PC-9 (cell line): ENCODE results near the gene DNAJC3. TPM values are rescaled to one million over a fixed set of nuclear protein-coding genes. Genes with fewer than 3 reads are reported as not detected.

Source experiments
- BruUV-seq: library from RNA; stranded (reverse); fragments of 400-500 nt; replicated peaks from 2 replicates; lab custom pipeline; 2021; lab: Mats Ljungman, UMichigan
- CTCF ChIA-PET: fragments of 300-600 bp; sonication (Branson Sonifier 250); formaldehyde crosslinking; loops from one replicate; lab custom pipeline; 2022; ENCODE audit warnings: antibody characterized with exemption; lab: Charles Lee
- POLR2A ChIA-PET: fragments of 300-600 bp; sonication (Branson Sonifier 250); formaldehyde crosslinking; loops from one replicate; lab custom pipeline; 2022; ENCODE audit warnings: antibody characterized with exemption; ENCODE audit not compliant: unreplicated experiment; lab: Charles Lee
- DNase-seq, 2 experiments: peaks; one replicate each; pipeline versions ENCODE4 v3.0.0 to v3.0.0-alpha.2; 2015 to 2022; ENCODE audit warnings: mixed read lengths in 1 of 2
- H2AFZ ChIP-seq: fragments of 200-600 bp; sonication (generic); 2 replicates; pipeline ENCODE4 v1.8.1; 2017; ENCODE audit warnings: antibody characterized with exemption
- H3F3A ChIP-seq: fragments of 200-600 bp; sonication (generic); 2 replicates; pipeline ENCODE4 v1.8.1; 2017; ENCODE audit warnings: antibody characterized with exemption, mild to moderate bottlenecking, low read depth; ENCODE audit not compliant: insufficient read depth
- H3K27ac ChIP-seq: fragments of 200-600 bp; sonication (generic); 2 replicates; pipeline ENCODE4 v1.6.1; 2016; ENCODE audit warnings: mixed run types
- H3K27me3 ChIP-seq: fragments of 200-600 bp; sonication (generic); 2 replicates; pipeline ENCODE4 v1.6.1; 2016; ENCODE audit warnings: low read depth, mixed run types; ENCODE audit not compliant: insufficient read depth
- H3K36me3 ChIP-seq: fragments of 200-600 bp; sonication (generic); 2 replicates; pipeline ENCODE4 v1.6.1; 2016; ENCODE audit warnings: low read depth, mixed run types
- H3K4me1 ChIP-seq: fragments of 200-600 bp; sonication (generic); replicated peaks from 2 replicates; pipeline ENCODE4 v1.6.1; 2016; ENCODE audit warnings: mixed run types; ENCODE audit not compliant: insufficient read depth
- H3K4me2 ChIP-seq: fragments of 200-600 bp; sonication (generic); 2 replicates; pipeline ENCODE4 v1.6.1; 2017; ENCODE audit warnings: mixed run types
- H3K4me3 ChIP-seq: fragments of 200-600 bp; sonication (generic); 2 replicates; pipeline ENCODE4 v1.6.1; 2016; ENCODE audit warnings: mixed run types
- H3K79me2 ChIP-seq: fragments of 200-600 bp; sonication (generic); 2 replicates; pipeline ENCODE4 v1.6.1; 2017; ENCODE audit warnings: low read depth, mixed run types
- H3K9me2 ChIP-seq: fragments of 200-600 bp; sonication (generic); 2 replicates; pipeline ENCODE4 v1.8.1; 2017; ENCODE audit warnings: mild to moderate bottlenecking; ENCODE audit not compliant: insufficient read depth
- H3K9me3 ChIP-seq: fragments of 200-600 bp; sonication (generic); 2 replicates; pipeline ENCODE4 v1.8.1; 2016; ENCODE audit warnings: low read depth; ENCODE audit not compliant: insufficient read depth
- H4K20me1 ChIP-seq: fragments of 200-600 bp; sonication (generic); 2 replicates; pipeline ENCODE4 v1.8.1; 2017; ENCODE audit not compliant: insufficient read depth
- EZH2 ChIP-seq: fragments of 200-600 bp; sonication (generic); IDR thresholded peaks from 2 replicates; pipeline ENCODE4 v1.8.0; 2017; ENCODE audit warnings: antibody characterized with exemption, low read depth
- intact Hi-C: fragments of 100-400 bp; cut with micrococcal nuclease; formaldehyde crosslinking; loops from one replicate; pipeline ENCODE4 v1.10.0; 2022; ENCODE audit not compliant: unreplicated experiment
- total RNA-seq: library from RNA; stranded (reverse); gene quantifications from 2 replicates; pipeline ENCODE4 v1.2.3, GENCODE V29; 2021
- TF ChIP-seq, protein P1 (sequence below): fragments of 200-600 bp; sonication (generic); conservative IDR thresholded peaks from 2 replicates; pipeline ENCODE4 v1.6.1; 2017; ENCODE audit warnings: mixed run types, antibody characterized with exemption, mild to moderate bottlenecking, moderate library complexity

DNAJC3 gene
- total RNA-seq, 1 experiment from 2014 or later = 10.5 TPM

DNA sequence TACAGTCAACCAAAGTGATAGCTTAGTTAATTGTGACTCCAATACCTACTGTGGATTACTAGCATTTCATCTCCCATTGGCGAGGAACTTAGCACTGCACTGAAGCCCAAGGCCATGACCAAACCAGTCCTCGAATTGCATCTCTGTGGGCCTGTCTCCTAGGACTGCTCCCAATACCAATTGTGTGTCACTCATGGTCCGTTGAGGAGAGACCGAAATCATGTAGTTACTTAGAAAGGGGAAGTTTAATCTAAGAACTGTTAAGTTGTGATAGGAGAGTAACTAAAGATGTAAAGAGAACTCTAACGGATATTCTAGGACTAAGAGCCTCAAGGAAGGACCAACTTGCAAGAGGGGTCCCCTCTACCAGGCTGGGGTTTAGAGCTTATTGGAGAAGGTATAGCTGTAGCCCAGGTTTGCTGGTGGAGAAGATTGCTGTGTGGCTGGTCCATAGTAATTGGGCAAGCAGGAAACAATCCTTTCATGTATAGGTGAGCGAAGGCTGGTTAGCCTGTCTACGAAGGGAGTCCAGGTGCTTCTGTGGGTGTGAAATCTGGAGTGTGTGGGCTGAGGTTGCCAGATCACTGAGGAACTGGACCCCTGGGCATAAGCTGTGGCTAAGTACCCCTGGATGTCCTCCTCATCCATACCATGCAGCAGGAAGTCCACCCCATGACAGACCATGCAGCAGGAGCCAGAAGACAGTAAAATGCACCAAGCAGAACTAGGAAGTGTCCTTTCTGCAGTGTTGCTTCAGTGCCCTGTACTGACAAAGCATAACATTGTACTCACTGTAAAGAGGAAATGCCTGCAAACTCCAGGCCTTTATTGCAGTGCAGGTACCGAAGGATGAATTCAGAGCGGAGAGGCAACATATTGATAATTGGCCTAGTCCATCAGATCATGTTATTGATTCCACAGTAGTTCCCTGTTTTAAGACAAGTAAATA is 30.8 kb downstream of the DNAJC3 start:
- ChIA-PET POLR2A (no interaction called here), CTCF (no interaction called here)
- Histone ChIP-seq H3K27me3 (no peaks in the 10 kb centered on the region), H3K9me2 (no peaks in the 10 kb centered on the region), H3K27ac (no peak overlapping the region), H2AFZ (no peak overlapping the region), H3K36me3 (peaks cover 22% of the 10 kb centered on the region), H3F3A (peaks cover 10% of the 10 kb centered on the region; the same call in 1 of the 2 replicates), H3K4me1 (peaks cover 6% of the 10 kb centered on the region), H3K9me3 (no peaks in the 10 kb centered on the region; the same call in 1 of the 2 replicates), H3K4me2 (no peak overlapping the region), H3K4me3 (no peak overlapping the region), H4K20me1 (no peaks in the 10 kb centered on the region; the same call in 1 of the 2 replicates), H3K79me2 (peaks cover 26% of the 10 kb centered on the region)
- intact Hi-C loops = no loop called here
- no TSS peak for BruUV-seq
- no peak for DNase-seq
- TF ChIP-seq EZH2 = no peak
- TF ChIP-seq, protein P1, sequence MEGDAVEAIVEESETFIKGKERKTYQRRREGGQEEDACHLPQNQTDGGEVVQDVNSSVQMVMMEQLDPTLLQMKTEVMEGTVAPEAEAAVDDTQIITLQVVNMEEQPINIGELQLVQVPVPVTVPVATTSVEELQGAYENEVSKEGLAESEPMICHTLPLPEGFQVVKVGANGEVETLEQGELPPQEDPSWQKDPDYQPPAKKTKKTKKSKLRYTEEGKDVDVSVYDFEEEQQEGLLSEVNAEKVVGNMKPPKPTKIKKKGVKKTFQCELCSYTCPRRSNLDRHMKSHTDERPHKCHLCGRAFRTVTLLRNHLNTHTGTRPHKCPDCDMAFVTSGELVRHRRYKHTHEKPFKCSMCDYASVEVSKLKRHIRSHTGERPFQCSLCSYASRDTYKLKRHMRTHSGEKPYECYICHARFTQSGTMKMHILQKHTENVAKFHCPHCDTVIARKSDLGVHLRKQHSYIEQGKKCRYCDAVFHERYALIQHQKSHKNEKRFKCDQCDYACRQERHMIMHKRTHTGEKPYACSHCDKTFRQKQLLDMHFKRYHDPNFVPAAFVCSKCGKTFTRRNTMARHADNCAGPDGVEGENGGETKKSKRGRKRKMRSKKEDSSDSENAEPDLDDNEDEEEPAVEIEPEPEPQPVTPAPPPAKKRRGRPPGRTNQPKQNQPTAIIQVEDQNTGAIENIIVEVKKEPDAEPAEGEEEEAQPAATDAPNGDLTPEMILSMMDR = no peak

DNA sequence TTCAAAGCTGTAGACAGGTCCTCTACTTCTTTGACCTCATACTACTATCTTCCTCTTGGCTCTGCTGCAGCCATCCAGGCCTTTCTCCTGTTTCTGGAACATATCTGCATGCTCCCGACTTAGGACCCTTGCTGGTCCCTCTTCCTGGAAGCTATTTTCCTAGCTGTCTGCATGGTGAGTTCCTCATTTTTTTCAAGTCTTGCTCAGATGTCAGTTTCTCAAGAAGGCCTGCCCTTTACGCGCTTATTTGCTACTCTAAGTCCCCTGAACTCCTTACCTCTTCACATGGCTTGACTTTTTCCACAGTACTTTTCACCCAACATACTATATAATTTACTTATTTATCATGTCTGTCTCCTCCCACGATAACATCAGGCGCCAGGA is 31.4 kb downstream of the DNAJC3 start:
- Histone ChIP-seq H4K20me1 (no peaks in the 10 kb centered on the region; the same call in 1 of the 2 replicates), H3K4me1 (peaks cover 13% of the 10 kb centered on the region), H3K4me2 (no peak overlapping the region), H3K27ac (no peak overlapping the region), H3K27me3 (no peaks in the 10 kb centered on the region), H3K4me3 (no peak overlapping the region), H2AFZ (no peak overlapping the region), H3F3A (peaks cover 17% of the 10 kb centered on the region; the same call in 1 of the 2 replicates), H3K79me2 (peaks cover 26% of the 10 kb centered on the region), H3K9me2 (no peaks in the 10 kb centered on the region), H3K9me3 (no peaks in the 10 kb centered on the region; the same call in 1 of the 2 replicates), H3K36me3 (peaks cover 29% of the 10 kb centered on the region)
- intact Hi-C loops = no loop called here
- TF ChIP-seq EZH2 = no peak
- TF ChIP-seq, protein P1 = no peak
- BruUV-seq = no TSS peak
- POLR2A ChIA-PET = no interaction called here
- DNase-seq = no peak
- CTCF ChIA-PET = no interaction called here

DNA sequence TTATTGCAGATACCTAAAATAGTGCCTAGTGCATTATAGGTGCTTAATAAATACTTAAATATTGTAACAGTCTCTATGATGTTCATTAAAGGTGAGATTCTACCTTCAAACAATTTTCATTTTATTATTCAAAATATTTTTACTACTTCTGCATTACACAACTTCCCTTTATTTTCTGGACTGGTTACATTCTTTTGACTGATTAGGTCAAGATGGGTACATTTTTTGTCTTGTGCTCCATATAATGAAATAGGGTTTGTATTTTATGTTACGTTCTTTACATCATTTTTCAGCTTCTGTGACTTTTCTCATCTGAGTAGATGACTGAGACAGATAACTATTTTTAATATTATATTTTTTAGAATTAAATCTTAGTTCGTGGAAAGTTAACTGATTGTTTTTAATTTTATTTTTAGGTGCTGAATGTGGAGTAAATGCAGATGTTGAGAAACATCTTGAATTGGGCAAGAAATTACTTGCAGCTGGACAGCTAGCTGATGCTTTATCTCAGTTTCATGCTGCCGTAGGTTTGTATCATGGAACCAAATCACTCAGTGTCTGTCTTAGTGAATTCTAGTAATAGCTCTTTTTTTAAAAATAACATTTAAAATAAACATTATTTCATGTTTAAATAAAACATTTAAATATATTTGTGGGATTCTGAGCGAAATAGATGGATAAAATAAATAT is 32.0 kb downstream of the DNAJC3 start:
- TF ChIP-seq, protein P1 = no peak
- no peak for TF ChIP-seq EZH2
- Histone ChIP-seq H3K27ac (no peak overlapping the region), H3F3A (peaks cover 22% of the 10 kb centered on the region), H3K27me3 (no peaks in the 10 kb centered on the region), H3K36me3 (peaks cover 35% of the 10 kb centered on the region), H4K20me1 (no peaks in the 10 kb centered on the region; the same call in 1 of the 2 replicates), H3K4me3 (no peak overlapping the region), H3K4me1 (peaks cover 19% of the 10 kb centered on the region), H3K4me2 (no peak overlapping the region), H3K9me3 (no peaks in the 10 kb centered on the region; the same call in 1 of the 2 replicates), H3K79me2 (peaks cover 23% of the 10 kb centered on the region), H3K9me2 (no peaks in the 10 kb centered on the region), H2AFZ (no peak overlapping the region)
- ChIA-PET CTCF (interaction anchor here (0.7 kb wide), 1 partner anchor 36 kb away, joined by 9 read pairs; no protein-coding TSS in a partner anchor), POLR2A (interaction anchor here (0.6 kb wide), 1 partner anchor 123 kb away, joined by 6 read pairs; no protein-coding TSS in a partner anchor)
- DNase-seq = no peak
- intact Hi-C loops = no loop called here
- no TSS peak for BruUV-seq
